ENCODE results near the gene GPR146. TPM values are rescaled to one million over a fixed set of nuclear protein-coding genes. Genes with fewer than 3 reads are reported as not detected.

Gene GPR146
- total and polyA plus RNA-seq, 2 of the 13 experiments (the other 11 are each of a cell fraction or from before 2014, with no cell fraction given): 2.0 to 15.9 TPM

- no peak; the same call in none of the 2 replicates for TF ChIP-seq ZNF574 (CRISPR knock-in tag; IDR thresholded peaks at IDR 0.05)
- no peak for TF ChIP-seq ZNF557 (CRISPR knock-in tag; IDR thresholded peaks at IDR 0.05)
- TF ChIP-seq, protein P1, sequence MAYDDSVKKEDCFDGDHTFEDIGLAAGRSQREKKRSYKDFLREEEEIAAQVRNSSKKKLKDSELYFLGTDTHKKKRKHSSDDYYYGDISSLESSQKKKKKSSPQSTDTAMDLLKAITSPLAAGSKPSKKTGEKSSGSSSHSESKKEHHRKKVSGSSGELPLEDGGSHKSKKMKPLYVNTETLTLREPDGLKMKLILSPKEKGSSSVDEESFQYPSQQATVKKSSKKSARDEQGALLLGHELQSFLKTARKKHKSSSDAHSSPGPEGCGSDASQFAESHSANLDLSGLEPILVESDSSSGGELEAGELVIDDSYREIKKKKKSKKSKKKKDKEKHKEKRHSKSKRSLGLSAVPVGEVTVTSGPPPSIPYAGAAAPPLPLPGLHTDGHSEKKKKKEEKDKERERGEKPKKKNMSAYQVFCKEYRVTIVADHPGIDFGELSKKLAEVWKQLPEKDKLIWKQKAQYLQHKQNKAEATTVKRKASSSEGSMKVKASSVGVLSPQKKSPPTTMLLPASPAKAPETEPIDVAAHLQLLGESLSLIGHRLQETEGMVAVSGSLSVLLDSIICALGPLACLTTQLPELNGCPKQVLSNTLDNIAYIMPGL (CRISPR knock-in tag; IDR thresholded peaks at IDR 0.05; ENCODE audit: borderline replicate concordance in 1 of 2, low read depth in 1 of 2): peak in 1 of 2 experiments; percentile 6; a peak in 1 of 4 replicates
- TF ChIP-seq PAXIP1 (CRISPR knock-in tag; conservative IDR thresholded peaks at IDR 0.05): no peak
- no peak for TF ChIP-seq CERS6 (CRISPR knock-in tag; IDR thresholded peaks at IDR 0.05)
- TF ChIP-seq CREB1 (IDR thresholded peaks at IDR 0.05): no peak
- no peak for TF ChIP-seq CREB1 (CRISPR knock-in tag; IDR thresholded peaks at IDR 0.05)
- TF ChIP-seq ZEB1 (IDR thresholded peaks at IDR 0.05; ENCODE audit: insufficient replicate concordance, low read depth): no peak
- no peak for TF ChIP-seq ZNF24 (IDR thresholded peaks at IDR 0.05)
- no peak for TF ChIP-seq SMARCE1 (IDR thresholded peaks at IDR 0.05; ENCODE audit: borderline replicate concordance)
- TF ChIP-seq SP4 (CRISPR knock-in tag; IDR thresholded peaks at IDR 0.05): peak; percentile 72
- no peak for TF ChIP-seq SRSF9 (IDR thresholded peaks at IDR 0.05; ENCODE audit: borderline replicate concordance, insufficient read depth, low read depth, low read length, poor library complexity, severe bottlenecking)
- TF ChIP-seq ZNF264 (CRISPR knock-in tag; IDR thresholded peaks at IDR 0.05): no peak
- TF ChIP-seq ZNF329 (CRISPR knock-in tag; IDR thresholded peaks at IDR 0.05; ENCODE audit: low read depth): no peak
- TF ChIP-seq, protein P2, sequence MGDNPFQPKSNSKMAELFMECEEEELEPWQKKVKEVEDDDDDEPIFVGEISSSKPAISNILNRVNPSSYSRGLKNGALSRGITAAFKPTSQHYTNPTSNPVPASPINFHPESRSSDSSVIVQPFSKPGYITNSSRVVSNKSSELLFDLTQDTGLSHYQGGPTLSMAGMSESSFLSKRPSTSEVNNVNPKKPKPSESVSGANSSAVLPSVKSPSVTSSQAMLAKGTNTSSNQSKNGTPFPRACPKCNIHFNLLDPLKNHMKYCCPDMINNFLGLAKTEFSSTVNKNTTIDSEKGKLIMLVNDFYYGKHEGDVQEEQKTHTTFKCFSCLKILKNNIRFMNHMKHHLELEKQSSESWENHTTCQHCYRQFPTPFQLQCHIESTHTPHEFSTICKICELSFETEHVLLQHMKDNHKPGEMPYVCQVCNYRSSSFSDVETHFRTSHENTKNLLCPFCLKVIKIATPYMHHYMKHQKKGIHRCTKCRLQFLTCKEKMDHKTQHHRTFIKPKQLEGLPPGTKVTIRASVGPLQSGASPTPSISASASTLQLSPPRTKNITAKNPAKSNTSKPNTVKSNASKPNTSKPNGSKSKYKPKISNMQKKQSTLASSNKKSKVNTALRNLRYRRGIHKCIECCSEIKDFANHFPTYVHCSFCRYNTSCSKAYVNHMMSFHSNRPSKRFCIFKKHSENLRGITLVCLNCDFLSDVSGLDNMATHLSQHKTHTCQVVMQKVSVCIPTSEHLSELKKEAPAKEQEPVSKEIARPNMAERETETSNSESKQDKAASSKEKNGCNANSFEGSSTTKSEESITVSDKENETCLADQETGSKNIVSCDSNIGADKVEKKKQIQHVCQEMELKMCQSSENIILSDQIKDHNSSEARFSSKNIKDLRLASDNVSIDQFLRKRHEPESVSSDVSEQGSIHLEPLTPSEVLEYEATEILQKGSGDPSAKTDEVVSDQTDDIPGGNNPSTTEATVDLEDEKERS (CRISPR knock-in tag; IDR thresholded peaks at IDR 0.05): no peak
- TF ChIP-seq ZNF136 (CRISPR knock-in tag; IDR thresholded peaks at IDR 0.05; ENCODE audit: low read depth): no peak
Observed at GRCh38 chr7:1028044-1028770, 16.1 kb upstream of the GPR146 start (continued).

All from HepG2 (cell line).